Measurements from ENCODE around the gene PDE4D. TPM values are rescaled to one million over a fixed set of nuclear protein-coding genes. Genes with fewer than 3 reads are reported as not detected.
A peak's percentile ranks its signal among the peaks of the same experiment; 100 is the strongest.
"Not testable (repeated sequence)": the region's sequence is repeated elsewhere in the genome, so short reads cannot be mapped to it uniquely, and the experiment has no call there.

The PDE4D gene
- polyA plus RNA-seq, 3 donors = 17.7 to 21.3 (median 19.7) TPM

GRCh38 chr5:59421986-59422941 lies 471.3 kb downstream of the PDE4D start:
- DNase-seq = no peak

- DNase-seq = no peak
Observed at GRCh38 chr5:59420596-59420995, 472.9 kb downstream of the PDE4D start.

- no peak for DNase-seq
Observed at GRCh38 chr5:59418808-59419207, 474.7 kb downstream of the PDE4D start.

- DNase-seq = no peak
Observed at GRCh38 chr5:59416451-59416850, 477.1 kb downstream of the PDE4D start.

- DNase-seq = no peak
Observed at GRCh38 chr5:59416026-59416425, 477.5 kb downstream of the PDE4D start.

GRCh38 chr5:59412428-59412827 lies 481.1 kb downstream of the PDE4D start:
- DNase-seq = no peak

GRCh38 chr5:59408997-59409396 lies 484.5 kb downstream of the PDE4D start:
- not testable (repeated sequence) for DNase-seq

- no peak for DNase-seq
Observed at GRCh38 chr5:59407967-59408366, 485.6 kb downstream of the PDE4D start.

GRCh38 chr5:59401637-59402036 lies 491.9 kb downstream of the PDE4D start:
- DNase-seq = no peak

- not testable (repeated sequence) for DNase-seq
Observed at GRCh38 chr5:59394956-59395355, 498.6 kb downstream of the PDE4D start.

- DNase-seq = no peak
Observed at GRCh38 chr5:59393585-59394420, 499.7 kb downstream of the PDE4D start.

- no peak for DNase-seq
Observed at GRCh38 chr5:59391576-59391975, 501.9 kb downstream of the PDE4D start.

- no peak for DNase-seq
Observed at GRCh38 chr5:59390989-59391388, 502.5 kb downstream of the PDE4D start.

- DNase-seq = peak; percentile 17
Observed at GRCh38 chr5:59390074-59390659, 503.4 kb downstream of the PDE4D start.

GRCh38 chr5:59387127-59387526 lies 506.4 kb downstream of the PDE4D start:
- DNase-seq = no peak

- no peak for DNase-seq
Observed at GRCh38 chr5:59385700-59386099, 507.8 kb downstream of the PDE4D start.

- peak; percentile 70 for DNase-seq
Observed at GRCh38 chr5:59380350-59380951, 513.1 kb downstream of the PDE4D start.

- not testable (repeated sequence) for DNase-seq
Observed at GRCh38 chr5:59374036-59374435, 519.5 kb downstream of the PDE4D start.

- DNase-seq = no peak
Observed at GRCh38 chr5:59371525-59372127, 521.9 kb downstream of the PDE4D start.

GRCh38 chr5:59368951-59369350 lies 524.6 kb downstream of the PDE4D start:
- no peak for DNase-seq

- peak; percentile 72 for DNase-seq
Observed at GRCh38 chr5:59367791-59368394, 525.6 kb downstream of the PDE4D start.
